Activated CD4-positive, alpha-beta T cell treated with anti-CD3 and anti-CD28 coated beads, Interleukin-10, Interleukin-2, amounts not matched to agents 100 ng/mL and 50 ng/mL, durations not matched to agents 16 hours and 8 hours (primary cell): ENCODE measurements around the gene KCNIP4.

Experiments
- DNase-seq: peaks from one replicate; pipeline ENCODE4 v3.0.0-alpha.2; 2020

The KCNIP4 gene

DNA sequence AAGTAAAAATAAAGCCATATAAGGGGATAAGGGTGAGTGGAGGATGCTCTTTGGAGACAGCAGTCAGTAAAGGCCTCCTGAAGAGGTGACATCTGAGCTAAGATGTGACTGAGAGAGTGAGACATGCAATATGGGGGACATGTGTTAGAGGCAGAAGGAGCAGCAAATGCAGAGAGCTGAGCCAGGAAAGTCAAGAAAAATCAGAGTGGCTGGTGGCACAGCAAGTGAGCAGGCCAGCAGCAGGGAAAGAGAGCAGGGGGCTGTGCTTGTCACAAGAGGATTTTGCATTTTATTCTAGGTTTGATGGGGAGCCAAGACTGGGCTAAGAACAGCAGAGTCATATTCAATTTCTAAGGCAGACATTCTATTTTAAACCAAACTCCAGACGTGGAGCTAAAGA is 394.5 kb downstream of the KCNIP4 start:
- no peak for DNase-seq

DNA sequence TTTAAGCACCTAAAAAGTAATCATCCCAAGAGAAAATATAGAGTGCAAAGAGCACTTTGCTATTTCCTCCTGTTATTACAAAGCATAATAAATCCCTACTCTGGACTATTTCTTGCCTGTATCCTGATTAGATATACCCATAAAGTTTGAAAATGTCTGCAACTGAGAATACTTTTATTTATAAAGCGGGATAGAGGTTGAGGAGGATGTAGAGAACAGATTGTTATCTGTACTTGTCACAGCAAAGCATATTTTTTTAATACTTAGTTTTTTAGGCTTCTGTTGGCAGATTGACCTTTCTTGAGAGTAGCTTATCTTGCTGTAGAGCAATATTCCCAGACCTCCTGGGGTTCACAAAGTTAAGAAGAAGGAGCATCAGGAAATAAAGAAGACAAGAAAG is 396.1 kb downstream of the KCNIP4 start:
- DNase-seq = no peak

DNA sequence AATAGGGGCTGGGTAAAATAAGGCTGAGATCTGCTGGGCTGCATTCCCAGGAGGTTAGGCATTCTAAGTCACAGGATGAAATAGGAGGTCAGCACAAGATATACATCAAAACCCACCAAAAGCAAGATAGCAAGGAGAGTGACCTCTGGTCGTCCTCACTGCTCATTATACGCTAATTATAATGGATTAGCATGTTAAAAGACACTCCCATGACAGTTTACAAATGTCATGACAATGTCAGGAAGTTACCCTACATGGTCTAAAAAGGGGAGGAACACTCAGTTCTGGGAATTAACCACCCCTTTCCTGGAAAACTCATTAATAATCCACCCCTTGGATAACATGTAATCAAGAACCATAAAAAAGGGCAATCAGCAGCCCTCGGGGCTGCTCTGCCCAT is 403.6 kb downstream of the KCNIP4 start:
- no peak for DNase-seq

DNA sequence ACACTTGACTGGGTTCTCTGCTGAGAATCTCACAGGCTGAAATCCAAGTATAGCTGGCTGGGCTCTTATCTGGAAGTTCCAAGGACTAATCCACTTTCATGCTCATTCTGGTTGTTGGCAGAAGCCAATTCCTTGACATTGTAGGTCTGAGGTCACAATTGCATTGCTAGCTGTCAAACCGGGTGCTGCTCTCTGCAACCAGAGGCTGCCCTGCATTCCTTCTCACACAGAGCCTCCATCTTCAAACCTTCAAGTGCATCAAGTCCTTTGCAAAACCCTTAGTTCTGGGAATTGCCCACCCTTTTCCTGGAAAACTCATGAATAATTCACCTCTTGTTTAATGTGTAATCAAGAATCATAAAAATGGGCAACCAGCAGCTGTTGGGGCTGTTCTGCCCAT is 404.2 kb downstream of the KCNIP4 start:
- DNase-seq = no peak

DNA sequence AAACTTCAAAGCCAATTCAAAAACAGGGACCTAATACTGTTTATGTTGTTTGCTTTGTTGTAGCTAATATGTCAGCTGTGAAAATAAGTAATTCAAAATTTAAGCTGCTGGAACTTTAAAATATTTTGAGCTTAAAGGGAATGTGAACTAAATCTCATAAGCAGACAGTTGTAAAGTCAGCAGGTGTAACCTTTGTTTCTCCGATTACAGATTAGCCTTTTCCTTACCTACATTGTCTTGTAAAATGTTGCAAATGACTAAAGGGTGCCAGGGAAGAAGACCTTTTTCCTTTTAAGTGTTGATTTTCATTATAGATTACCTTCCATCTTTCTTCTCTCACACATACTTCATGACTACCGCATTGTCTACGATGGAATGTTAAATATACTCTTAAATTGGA is 405.1 kb downstream of the KCNIP4 start:
- no peak for DNase-seq

DNA sequence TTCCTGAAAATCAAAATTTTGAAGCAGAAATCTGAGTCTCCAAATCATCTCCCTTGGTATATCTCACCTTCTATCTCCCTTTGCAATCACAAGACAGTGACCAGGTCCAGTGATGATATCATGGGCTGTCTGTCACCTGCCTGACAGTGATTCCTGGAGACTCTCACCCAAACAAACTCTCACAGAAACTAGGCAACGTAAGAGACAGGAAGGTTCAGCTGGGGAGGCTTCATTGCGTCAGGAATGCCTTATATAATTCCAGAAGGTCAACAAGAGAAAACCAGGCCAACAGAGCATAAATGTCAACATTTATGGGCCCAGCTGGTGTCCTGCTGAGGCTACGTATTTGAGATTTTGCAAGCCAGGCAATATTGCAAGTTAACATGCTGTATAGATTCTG is 412.7 kb downstream of the KCNIP4 start:
- no peak for DNase-seq

DNA sequence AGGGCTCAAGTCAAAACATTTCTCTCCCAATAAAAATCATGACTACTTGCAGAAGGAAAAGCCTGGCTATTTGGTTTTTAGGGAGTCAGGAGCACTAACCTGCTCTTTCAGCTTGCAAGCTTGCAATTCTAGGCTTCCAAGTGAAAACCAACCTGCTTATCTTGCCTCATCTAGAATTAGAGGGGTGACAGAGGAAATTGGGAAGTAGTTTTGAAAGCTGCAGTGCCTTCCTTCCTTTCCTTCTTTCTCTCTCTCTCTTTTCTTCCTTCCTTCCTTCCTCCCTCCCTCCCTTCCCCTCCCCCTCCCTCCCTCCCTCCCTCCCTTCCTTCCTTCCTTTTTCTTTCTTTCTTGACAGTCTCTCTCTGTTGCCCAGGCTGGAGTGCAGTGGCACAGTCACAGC is 417.5 kb downstream of the KCNIP4 start:
- no peak for DNase-seq

DNA sequence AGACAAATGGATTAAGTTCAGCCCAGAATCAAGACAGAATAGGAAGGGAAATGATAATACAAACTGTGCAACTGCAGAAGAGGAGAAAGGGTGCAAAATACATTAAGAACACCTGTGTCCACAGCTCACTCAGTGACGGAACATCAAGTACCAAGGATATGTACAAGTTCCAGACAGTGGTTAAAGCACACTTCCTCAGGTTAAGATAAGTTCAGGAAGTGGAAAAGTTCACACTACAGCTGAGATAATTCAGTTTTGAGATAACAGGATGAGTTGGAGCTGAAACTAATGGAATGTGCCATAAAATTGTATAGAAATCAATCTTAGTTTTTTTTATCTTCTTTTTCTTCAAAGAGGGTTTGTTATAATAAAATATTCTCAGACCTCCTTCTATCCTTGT is 419.4 kb downstream of the KCNIP4 start:
- no peak for DNase-seq

DNA sequence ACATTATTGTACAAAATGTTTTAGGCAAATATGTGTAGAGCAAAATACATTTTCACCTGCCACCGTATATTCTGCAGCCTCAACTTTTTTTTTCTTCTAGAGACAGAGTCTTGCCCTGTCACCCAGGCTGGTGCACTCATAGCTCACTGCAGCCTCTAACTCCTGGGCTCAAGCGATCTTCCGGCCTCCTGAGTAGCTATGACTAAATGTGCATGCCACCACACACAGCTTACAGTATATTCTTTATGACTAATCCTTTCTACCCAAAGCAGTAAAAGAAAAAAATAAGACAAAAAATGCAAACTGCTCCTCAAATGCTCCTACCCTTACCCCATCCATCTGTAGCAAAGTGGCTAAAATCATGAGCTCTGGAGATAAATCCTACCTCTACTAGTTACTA is 426.3 kb downstream of the KCNIP4 start:
- no peak for DNase-seq

- no peak for DNase-seq
These were observed 431.3 kb downstream of the KCNIP4 start for GRCh38 chr4:21517126-21517859.

GRCh38 chr4:21514022-21514694 is 434.4 kb downstream of the KCNIP4 start:
- DNase-seq = no peak

DNA sequence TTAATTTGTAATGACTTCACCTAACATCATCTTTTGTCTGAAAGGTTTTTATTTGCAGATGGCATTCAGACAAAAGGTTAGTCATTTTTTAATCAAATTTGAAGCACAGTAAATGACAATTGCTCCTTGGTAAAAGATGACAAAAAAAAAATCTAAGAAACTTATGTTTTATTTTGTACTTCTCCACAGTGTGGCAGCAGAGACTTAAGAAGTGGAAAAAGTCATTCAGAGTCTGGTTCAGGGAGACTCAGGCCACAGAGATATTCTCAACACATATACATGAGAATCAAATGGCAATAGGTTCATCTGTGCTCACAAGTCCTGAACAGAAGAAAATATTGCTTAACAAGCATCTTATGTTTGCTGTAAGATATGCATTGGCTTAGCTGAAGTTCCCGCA is 436.2 kb downstream of the KCNIP4 start:
- DNase-seq = no peak

GRCh38 chr4:21507439-21507838 is 441.1 kb downstream of the KCNIP4 start:
- DNase-seq = no peak

DNA sequence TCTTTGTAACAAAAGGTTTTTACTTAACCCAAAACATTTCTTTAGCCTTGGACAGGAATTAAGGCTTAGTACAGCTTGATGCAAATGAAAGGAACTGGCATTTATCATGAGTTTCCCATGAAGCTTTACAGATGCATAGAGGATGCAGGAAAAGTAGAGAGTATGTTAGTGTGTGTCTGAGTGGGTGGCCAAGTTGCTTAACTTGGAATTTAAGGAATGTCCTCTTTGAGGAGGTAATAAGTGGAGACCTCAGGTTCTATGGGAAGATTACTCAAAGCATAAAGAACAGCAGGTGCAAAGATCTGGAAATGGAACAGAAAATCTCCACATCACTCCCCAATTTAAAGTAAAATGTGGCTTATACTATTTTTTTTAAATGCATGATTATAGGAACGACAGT is 457.9 kb downstream of the KCNIP4 start:
- no peak for DNase-seq

- no peak for DNase-seq
These were observed 471.8 kb downstream of the KCNIP4 start for GRCh38 chr4:21476757-21477156.

DNA sequence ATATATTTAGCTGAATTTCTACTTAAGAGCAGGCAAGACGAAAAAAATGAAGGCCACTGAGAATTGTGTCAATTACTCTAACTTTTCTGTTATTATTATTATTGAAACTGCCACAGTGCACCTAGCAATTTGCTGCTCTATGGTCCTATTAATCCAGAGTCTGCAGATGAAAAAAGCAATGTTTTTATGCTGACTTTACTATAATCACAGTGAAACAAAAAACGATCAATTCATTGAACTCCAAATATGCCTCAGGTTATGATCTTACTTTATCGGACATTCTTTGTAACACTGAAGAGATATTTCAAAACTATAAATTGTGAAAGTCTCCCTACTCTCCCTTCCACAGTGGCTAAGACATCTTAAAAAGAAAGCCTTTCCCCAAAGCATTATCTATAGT is 474.4 kb downstream of the KCNIP4 start:
- DNase-seq = no peak

- no peak for DNase-seq
These were observed 478.0 kb downstream of the KCNIP4 start for GRCh38 chr4:21470535-21470934.

DNA sequence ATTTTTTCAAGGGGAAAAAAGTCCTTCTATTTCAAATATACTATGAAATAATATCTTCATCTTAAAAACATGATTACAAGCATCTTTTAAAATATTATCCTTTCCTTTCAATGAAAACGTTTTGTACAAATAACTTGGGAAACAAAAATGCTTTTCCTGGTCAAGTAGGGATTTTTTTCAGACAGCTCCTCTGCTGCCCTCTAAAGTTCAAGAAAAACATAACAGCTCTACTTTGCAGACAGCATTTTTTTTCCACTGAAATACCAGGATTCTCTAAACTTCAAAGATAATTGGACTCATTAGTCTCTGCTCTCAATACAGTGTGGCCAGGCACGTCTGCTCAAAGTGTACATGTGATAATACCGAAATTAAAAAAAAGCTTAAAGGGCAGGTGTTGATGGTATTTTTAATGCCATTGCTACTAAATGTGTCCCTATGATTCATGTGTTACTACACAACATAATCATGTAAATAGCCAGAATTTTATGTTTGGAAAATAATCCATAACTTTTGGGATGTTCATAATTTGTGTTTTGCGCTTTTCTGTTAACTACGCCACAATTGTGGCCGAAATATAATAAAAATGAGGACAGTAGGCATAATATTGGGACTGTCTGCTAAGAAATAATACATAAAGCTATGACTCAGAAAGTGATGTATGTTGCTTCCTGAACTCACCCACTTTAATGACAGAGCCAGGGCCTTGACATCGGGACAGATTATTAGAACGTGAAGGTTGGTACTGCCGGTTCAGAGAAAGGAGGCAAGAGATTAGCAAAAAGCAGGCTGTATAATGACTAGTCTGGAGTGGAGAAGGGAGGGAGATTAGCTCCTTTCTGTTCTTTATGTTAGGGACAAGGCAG is 478.9 kb downstream of the KCNIP4 start:
- DNase-seq = peak; percentile 3

DNA sequence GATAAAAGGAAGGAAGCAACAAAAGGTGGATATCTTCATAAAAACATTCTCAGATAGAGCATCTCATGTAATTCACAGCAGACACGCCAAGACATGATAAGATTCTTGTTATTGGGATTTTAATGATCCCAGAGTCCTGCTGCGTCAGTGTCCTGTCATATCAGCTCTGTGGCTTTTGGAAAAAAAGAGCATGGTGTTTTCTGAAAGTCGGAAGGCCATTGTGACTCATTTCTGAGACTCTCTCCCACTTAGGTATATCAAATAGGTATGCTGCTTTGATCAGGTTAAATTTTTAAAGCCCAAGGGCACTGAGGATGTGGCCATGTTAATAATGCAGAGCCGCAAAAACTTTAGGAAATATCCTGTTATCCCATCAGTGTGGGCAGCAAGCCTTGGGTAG is 481.0 kb downstream of the KCNIP4 start:
- DNase-seq = no peak

DNA sequence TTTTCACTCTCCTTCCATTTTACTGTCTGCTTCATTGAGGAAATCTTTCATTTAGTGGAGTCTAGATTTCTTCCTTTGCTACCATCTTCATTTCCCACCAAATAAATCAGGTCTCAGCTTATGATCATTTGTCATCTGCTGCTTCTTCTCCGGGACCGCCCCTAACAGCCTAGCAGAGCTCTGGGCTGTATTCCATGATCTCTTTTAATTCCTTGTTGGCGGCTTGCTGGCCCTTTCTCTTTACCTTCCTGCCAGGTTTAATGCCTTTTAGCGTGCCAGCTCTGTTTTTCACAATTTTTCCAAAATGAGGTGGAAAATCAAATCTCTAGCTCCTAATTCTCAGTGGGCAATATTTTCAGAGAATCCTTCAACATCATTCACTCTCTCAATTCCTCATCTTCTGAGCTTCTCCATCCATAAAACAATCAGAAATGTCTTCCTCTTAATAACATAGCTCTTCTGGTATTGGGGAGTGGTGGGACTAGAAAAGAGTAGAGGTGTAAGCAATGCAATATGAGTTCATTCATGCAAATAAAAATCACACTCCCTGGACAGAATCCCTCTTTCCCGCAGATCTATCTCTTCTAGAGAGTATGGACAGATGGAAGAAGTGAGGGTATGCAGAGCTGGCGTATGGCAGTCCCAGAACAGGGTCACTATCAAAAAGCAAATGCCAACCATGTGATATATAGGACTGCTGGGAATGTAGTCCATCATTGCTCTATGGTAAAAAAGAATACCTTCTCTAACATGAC is 491.3 kb downstream of the KCNIP4 start:
- no peak for DNase-seq

GRCh38 chr4:21454831-21455230 is 493.7 kb downstream of the KCNIP4 start:
- no peak for DNase-seq

- DNase-seq = no peak
These were observed 494.4 kb downstream of the KCNIP4 start for GRCh38 chr4:21454201-21454600.

DNA sequence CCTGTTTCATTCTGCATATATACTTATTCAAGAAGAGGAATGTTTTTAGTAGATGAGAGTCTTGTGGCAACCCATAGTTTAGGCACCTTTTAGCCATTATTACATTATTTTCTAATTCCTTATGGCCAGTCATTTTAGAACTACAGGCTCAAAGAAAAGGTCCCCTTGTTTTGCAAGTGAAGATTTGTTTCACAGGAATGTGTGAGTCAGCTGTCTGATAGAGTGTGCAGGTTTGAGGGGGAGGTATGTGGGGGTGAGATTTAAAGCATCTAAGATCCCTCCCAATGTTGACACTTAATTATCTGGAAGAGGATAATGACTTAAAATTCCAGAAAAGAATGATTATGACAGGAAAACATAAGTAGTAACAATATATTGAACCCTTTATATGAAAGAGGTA is 495.6 kb downstream of the KCNIP4 start:
- no peak for DNase-seq
